ENCODE data around the gene PTH1R.
"Not testable (repeated sequence)": the region's sequence is repeated elsewhere in the genome, so short reads cannot be mapped to it uniquely, and the experiment has no call there.

PTH1R gene

DNA sequence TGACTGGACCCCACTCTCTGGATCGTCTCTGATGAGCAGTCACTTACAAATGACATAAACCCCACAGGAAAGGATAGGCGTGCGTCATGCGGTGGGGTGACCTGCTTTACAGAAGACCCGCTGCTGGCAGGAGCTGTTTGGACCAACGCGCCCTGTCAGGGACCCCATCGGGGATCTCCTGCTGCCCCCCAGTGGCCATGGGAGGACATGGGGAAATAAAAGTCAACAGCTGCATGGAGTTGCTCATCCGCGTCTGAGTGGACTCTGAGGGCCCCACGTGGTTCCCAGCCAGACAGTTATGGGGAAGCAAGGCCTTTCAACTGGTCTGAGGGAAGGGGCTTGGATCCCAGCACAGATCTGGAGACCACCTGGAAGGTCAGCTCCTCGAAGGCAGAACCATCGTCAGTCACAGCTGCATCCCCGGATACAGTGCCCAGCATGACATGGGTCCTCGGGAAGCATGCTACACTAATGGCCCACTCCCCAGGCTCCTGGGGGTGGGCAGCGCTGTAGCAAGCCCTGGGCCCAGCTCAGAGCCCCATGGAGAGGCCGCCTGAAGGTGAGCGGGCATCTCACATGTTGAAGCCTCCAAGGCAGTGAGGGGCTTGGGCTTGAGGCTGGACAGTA lies 32.1 kb downstream of the PTH1R start:
- DNase-seq (ENCODE audit: extremely low spot score), result peak; percentile 92
- CTCF ChIA-PET, result interaction anchor here (0.6 to 2.4 kb wide), 32 partner anchors 9 to 421 kb away, joined by 3 to 21 read pairs (median 5); partner anchors contain the start of gene TMIE
- POLR2A ChIA-PET, result no interaction called here
- TF ChIP-seq, protein P1, sequence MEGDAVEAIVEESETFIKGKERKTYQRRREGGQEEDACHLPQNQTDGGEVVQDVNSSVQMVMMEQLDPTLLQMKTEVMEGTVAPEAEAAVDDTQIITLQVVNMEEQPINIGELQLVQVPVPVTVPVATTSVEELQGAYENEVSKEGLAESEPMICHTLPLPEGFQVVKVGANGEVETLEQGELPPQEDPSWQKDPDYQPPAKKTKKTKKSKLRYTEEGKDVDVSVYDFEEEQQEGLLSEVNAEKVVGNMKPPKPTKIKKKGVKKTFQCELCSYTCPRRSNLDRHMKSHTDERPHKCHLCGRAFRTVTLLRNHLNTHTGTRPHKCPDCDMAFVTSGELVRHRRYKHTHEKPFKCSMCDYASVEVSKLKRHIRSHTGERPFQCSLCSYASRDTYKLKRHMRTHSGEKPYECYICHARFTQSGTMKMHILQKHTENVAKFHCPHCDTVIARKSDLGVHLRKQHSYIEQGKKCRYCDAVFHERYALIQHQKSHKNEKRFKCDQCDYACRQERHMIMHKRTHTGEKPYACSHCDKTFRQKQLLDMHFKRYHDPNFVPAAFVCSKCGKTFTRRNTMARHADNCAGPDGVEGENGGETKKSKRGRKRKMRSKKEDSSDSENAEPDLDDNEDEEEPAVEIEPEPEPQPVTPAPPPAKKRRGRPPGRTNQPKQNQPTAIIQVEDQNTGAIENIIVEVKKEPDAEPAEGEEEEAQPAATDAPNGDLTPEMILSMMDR (IDR thresholded peaks at IDR 0.05; ENCODE audit: control extremely low read depth, extremely low read depth, low read depth, missing control alignments), result peak; percentile 83

DNA sequence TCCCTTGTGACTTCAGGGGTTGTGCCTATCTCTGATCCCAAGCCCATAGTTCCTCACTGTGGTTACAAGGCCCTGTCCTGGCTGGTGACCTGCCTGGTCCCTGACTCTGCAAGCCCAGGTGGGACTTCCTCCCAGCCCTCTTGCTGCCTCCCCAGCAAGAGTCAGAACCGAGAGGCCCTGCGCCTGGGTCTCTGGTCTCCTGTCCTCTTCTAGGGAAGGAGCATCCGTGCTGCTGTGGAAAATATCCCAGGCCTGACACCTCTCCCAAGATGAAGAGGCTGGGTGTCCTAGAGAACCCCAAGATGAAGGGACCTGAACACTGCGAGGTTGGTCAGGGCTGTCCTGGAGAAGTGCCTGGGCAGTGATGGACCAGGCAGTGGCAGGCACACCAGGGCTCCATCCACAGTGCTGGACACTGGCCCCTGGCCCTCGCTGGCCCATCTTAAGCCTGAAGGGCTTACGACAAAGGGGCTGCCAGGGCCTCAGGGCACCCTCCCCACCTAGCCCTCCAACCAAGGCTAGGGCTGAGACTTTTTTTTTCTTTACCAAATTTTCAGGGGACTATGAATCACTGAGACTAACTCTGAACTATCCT lies 32.7 kb downstream of the PTH1R start:
- no peak for DNase-seq (ENCODE audit: extremely low spot score)
- ChIA-PET CTCF (interaction anchor here (0.6 to 2.4 kb wide), 31 partner anchors 9 to 422 kb away, joined by 3 to 21 read pairs (median 6); partner anchors contain the start of gene TMIE), POLR2A (no interaction called here)
- TF ChIP-seq, protein P1 (IDR thresholded peaks at IDR 0.05; ENCODE audit: control extremely low read depth, extremely low read depth, low read depth, missing control alignments), result no peak

DNA sequence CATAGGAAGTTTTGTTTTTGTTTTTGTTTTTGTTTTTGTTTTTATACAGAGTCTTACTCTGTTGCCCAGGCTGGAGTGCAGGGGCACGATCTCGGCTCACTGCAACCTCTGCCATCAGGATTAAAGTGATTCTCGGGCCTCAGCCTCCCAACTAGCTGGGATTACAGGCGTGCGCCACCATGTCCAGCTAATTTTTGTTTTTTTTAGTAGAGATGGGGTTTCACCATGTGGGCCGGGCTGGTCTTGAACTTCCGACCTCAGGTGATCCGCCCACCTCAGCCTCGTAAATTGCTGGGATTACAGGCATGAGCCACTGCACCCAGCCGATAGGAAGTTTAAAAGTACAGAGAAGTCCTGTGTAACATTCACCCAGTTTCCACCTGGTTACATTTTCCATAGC lies 33.4 kb downstream of the PTH1R start:
- CTCF ChIA-PET, result interaction anchor here (1.7 to 1.9 kb wide), 2 partner anchors 9 to 37 kb away, joined by 5 to 6 read pairs; no protein-coding TSS in a partner anchor
- DNase-seq (ENCODE audit: extremely low spot score); POLR2A ChIA-PET: not testable (repeated sequence)

DNA sequence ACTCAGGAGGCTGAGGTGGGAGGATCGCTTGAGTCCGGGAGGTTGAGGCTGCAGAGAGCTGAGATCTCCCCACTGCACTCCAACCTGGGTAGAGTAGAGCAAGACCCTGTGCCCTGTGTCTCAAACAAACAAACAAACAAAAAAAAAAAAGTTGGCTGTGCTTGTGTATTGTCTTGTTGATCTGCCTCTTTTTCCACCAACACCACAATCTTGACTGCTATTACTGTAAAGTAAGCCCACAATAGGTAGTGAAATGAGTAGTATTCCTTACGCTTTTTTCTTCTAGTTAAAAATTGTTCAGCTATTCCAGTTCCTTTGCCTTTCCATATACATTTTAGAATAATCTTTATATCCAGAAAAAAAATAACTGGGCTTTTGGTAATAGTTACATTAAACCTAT lies 35.5 kb downstream of the PTH1R start:
- POLR2A ChIA-PET, result no interaction called here
- no peak for DNase-seq (ENCODE audit: extremely low spot score)
- TF ChIP-seq, protein P1 (IDR thresholded peaks at IDR 0.05; ENCODE audit: control extremely low read depth, extremely low read depth, low read depth, missing control alignments), result no peak
- CTCF ChIA-PET, result interaction anchor here (0.6 to 3.9 kb wide), 9 partner anchors 10 to 312 kb away, joined by 3 to 24 read pairs (median 3); no protein-coding TSS in a partner anchor

DNA sequence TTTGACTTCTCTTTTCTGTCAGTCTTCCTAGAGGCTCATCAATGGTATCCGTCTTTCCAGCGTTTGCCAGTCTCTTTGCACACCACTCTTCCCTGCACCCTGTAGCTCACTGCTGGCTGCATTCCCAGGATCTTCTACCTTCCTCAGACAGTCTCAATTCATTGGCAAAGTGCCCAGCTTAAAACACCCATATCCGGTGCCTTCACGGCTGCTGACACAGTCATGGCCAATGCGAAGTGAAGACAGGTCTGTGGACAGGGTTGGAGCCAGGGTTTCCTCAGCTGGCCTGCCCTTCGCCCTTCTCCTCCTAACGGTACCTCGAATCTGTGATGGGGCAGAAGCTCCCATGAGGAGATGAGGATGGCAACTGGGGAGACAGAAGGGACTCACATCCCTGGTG lies 36.1 kb downstream of the PTH1R start:
- ChIA-PET CTCF (interaction anchor here (0.6 to 3.9 kb wide), 8 partner anchors 10 to 311 kb away, joined by 3 to 24 read pairs (median 3); no protein-coding TSS in a partner anchor), POLR2A (no interaction called here)
- TF ChIP-seq, protein P1 (IDR thresholded peaks at IDR 0.05; ENCODE audit: control extremely low read depth, extremely low read depth, low read depth, missing control alignments), result no peak
- no peak for DNase-seq (ENCODE audit: extremely low spot score)

DNA sequence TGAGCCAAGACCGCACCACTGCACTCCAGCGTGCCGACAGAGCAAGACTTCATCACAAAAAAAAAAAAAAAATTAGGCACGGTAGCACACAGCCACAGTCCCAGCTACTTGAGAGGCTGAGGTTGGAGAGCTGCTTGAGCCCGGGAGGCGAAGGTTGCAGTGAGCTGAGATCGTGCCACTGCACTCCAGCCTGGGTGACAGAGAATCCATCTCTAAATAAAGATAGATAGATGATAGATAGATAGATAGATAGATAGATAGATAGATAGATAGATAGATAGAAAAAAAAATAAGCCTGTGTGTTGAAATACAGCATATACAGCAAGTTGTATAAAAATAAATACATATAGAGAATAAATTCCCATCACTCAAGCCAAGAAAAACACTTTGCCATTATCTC lies 37.3 kb downstream of the PTH1R start:
- ChIA-PET POLR2A (interaction anchor here (0.7 kb wide), 2 partner anchors 34 to 636 kb away, joined by 3 to 5 read pairs; no protein-coding TSS in a partner anchor), CTCF (interaction anchor here (0.9 to 3.9 kb wide), 6 partner anchors 8 to 20 kb away, joined by 3 to 24 read pairs (median 5); no protein-coding TSS in a partner anchor)
- TF ChIP-seq, protein P1 (IDR thresholded peaks at IDR 0.05; ENCODE audit: control extremely low read depth, extremely low read depth, low read depth, missing control alignments), result no peak
- no peak for DNase-seq (ENCODE audit: extremely low spot score)

Data from GM10248 (cell line).